ENCODE data around the gene CMTM8. TPM values are rescaled to one million over a fixed set of nuclear protein-coding genes. Genes with fewer than 3 reads are reported as not detected.

The CMTM8 gene
- total and polyA plus RNA-seq, 10 of the 15 experiments (the other 5 are each of a cell fraction or from before 2014, with no cell fraction given): 0.11 to 0.23 TPM; not detected in 8

DNA sequence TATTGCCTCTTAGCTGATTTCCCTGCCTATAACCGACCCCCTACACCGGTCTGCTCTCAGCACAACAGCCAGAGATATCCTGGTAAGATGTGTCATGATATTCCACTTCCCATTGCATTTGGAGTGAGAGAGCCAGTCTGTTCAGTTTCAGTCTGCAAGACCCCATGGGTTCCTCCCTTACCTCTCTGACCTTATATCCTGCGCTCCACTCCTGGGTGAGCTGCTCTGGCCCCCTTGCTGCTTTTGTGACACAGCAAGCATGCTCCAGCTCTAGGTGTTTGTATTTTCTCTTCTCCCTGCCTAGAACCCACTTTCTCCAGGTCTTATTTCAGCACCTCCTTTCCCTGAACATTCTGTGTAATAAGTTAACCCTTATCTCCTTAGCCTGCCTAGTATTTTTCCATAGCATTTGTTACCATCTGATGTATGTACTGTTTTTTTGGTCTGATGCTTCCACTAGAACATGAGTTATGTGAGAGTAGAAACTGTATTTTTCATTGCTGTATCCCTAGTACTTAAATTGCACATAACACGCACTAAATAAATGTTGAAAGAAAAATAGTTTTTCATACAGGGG is 44.2 kb downstream of the CMTM8 start (continued):
- TF ChIP-seq NFXL1 (IDR thresholded peaks at IDR 0.05; ENCODE audit: borderline replicate concordance) (no peak), ZNF207 (IDR thresholded peaks at IDR 0.05; ENCODE audit: borderline replicate concordance) (no peak), MYB (IDR thresholded peaks at IDR 0.05; ENCODE audit: borderline replicate concordance, low read depth, low read length) (no peak), ESRRA (IDR thresholded peaks at IDR 0.05; ENCODE audit: low read length) (no peak), NR2C2 (IDR thresholded peaks at IDR 0.05; ENCODE audit: borderline replicate concordance, control insufficient read depth, insufficient read length, low read depth) (no peak), BACH1 (IDR thresholded peaks at IDR 0.05; ENCODE audit: borderline replicate concordance) (no peak)
- TF ChIP-seq, protein P1, sequence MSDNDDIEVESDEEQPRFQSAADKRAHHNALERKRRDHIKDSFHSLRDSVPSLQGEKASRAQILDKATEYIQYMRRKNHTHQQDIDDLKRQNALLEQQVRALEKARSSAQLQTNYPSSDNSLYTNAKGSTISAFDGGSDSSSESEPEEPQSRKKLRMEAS (IDR thresholded peaks at IDR 0.05; ENCODE audit: low read depth, low read length): no peak

DNA sequence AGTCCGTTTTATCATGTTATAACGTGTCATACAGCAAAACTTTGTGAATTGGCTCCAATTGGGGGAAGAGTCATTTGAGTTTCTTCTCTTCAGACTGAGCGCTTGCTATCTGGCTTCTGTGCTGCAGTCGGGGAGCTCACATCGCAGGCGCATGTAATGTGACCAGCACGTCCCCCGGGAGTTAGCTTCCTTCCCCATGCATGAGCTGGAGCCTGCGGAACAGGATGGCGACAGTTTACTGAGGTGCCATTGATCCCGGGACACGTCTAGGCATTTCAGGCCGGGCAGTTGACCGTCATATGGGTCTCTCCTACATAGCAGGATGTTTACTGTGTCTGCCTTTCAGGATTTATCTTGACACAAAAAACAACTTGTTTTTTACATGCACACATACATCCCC is 44.8 kb downstream of the CMTM8 start:
- ChIA-PET POLR2A (no interaction called here), CTCF (interaction anchor here (1.4 to 1.6 kb wide), 2 partner anchors 11 to 106 kb away, joined by 3 to 4 read pairs; no protein-coding TSS in a partner anchor), RAD21 (ENCODE audit: unreplicated experiment) (no interaction called here), SMC1A (ENCODE audit: uncharacterized antibody, unreplicated experiment) (interaction anchor here (1.3 kb wide), 1 partner anchor 11 kb away, joined by 3 read pairs; no protein-coding TSS in a partner anchor)
- no TSS peak for BruUV-seq (replicated peaks)
- DNase-seq (ENCODE audit: low read depth, low spot score) (no peak), ATAC-seq (no peak), FAIRE-seq (no peak)
- Histone ChIP-seq H3K9me3 (replicated peaks; ENCODE audit: control insufficient read depth, insufficient read depth, low read length) (no peaks in the 10 kb centered on the region), H4K20me1 (ENCODE audit: control insufficient read depth, insufficient read depth) (no peaks in the 10 kb centered on the region), H3K4me1 (ENCODE audit: control insufficient read depth, insufficient read depth, low read length) (no peaks in the 10 kb centered on the region), H3K9ac (ENCODE audit: control insufficient read depth, insufficient read depth, low read length) (no peak overlapping the region), H2AFZ (ENCODE audit: control insufficient read depth, low read depth, low read length) (no peak overlapping the region), H3K27ac (ENCODE audit: control insufficient read depth, insufficient read depth) (no peak overlapping the region), H3K79me2 (ENCODE audit: control insufficient read depth, insufficient read depth, low read length) (no peaks in the 10 kb centered on the region), H3K4me3 (no peak overlapping the region), H3K27me3 (replicated peaks in 1 of 2; ENCODE audit: control insufficient read depth in 2 of 2, insufficient read depth in 2 of 2, low read length in 1 of 2) (no peaks in the 10 kb centered on the region; a peak in 1 of 4 replicates), H3K36me3 (ENCODE audit: control insufficient read depth in 2 of 2, insufficient read depth in 2 of 2, low read length in 1 of 2) (no peaks in the 10 kb centered on the region), H3K4me2 (ENCODE audit: control insufficient read depth, insufficient read depth) (no peak overlapping the region)
- intact Hi-C loops (cut with micrococcal nuclease; ENCODE audit: unreplicated experiment): no loop called here
- WGBS (ENCODE audit: insufficient coverage, insufficient replicate concordance, low lambda C conversion rate, missing lambda C conversion rate): 14% methylated on average over 14 of the region's 14 CpGs
- in situ Hi-C loops (cut with MboI): no loop called here
- no peak for TF ChIP-seq POU2F2 (IDR thresholded peaks at IDR 0.05; ENCODE audit: borderline replicate concordance, low read depth, low read length)
- TF ChIP-seq HDAC2 (IDR thresholded peaks at IDR 0.05): no peak
- TF ChIP-seq SUPT20H (IDR thresholded peaks at IDR 0.05; ENCODE audit: borderline replicate concordance, control insufficient read depth, low read depth, low read length): no peak
- TF ChIP-seq GATAD2B (conservative IDR thresholded peaks at IDR 0.05; ENCODE audit: low read depth): no peak
- no peak for TF ChIP-seq STAT1 (conservative IDR thresholded peaks at IDR 0.05)
- no peak for TF ChIP-seq FOXK2 (IDR thresholded peaks at IDR 0.05)
- TF ChIP-seq MLLT1 (IDR thresholded peaks at IDR 0.05): no peak
- TF ChIP-seq JUNB (IDR thresholded peaks at IDR 0.05): no peak
- no peak for TF ChIP-seq FOXM1 (IDR thresholded peaks at IDR 0.05; ENCODE audit: low read depth, low read length)
- no peak for TF ChIP-seq PRDM15 (CRISPR knock-in tag; IDR thresholded peaks at IDR 0.05)
- TF ChIP-seq IRF4 (IDR thresholded peaks at IDR 0.05; ENCODE audit: low read depth, low read length): no peak
